ENCODE measurements around the gene MAPK8. TPM values are rescaled to one million over a fixed set of nuclear protein-coding genes. Genes with fewer than 3 reads are reported as not detected.

Gene MAPK8
- total RNA-seq, 1 experiment from 2014 or later = 67.5 TPM

DNA sequence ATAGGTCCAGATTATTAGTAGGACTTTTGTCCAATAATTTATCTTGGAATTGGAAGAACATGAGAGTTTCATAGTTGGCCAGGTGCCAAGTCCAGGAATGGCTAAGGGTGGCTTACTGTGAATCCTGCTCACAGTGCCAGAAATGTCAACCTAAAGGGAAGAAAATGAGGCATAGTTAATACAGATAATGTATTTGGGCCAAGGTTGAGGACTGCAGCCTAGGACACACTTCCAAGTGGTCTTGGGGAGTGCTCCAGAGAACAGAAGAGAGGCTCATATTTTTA lies 78.2 kb downstream of the MAPK8 start:
- ChIA-PET CTCF (no interaction called here), POLR2A (ENCODE audit: unreplicated experiment) (no interaction called here)
- no peaks in the 10 kb centered on the region for H3K4me1 ChIP-seq (replicated peaks; ENCODE audit: insufficient read depth)
- H3K27me3 ChIP-seq (ENCODE audit: insufficient read depth, low read depth) = no peaks in the 10 kb centered on the region
- H3K36me3 ChIP-seq (ENCODE audit: low read depth) = no peaks in the 10 kb centered on the region
- TF ChIP-seq EZH2 (IDR thresholded peaks at IDR 0.05; ENCODE audit: low read depth) = no peak
- TF ChIP-seq, protein P1, sequence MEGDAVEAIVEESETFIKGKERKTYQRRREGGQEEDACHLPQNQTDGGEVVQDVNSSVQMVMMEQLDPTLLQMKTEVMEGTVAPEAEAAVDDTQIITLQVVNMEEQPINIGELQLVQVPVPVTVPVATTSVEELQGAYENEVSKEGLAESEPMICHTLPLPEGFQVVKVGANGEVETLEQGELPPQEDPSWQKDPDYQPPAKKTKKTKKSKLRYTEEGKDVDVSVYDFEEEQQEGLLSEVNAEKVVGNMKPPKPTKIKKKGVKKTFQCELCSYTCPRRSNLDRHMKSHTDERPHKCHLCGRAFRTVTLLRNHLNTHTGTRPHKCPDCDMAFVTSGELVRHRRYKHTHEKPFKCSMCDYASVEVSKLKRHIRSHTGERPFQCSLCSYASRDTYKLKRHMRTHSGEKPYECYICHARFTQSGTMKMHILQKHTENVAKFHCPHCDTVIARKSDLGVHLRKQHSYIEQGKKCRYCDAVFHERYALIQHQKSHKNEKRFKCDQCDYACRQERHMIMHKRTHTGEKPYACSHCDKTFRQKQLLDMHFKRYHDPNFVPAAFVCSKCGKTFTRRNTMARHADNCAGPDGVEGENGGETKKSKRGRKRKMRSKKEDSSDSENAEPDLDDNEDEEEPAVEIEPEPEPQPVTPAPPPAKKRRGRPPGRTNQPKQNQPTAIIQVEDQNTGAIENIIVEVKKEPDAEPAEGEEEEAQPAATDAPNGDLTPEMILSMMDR (conservative IDR thresholded peaks at IDR 0.05) = no peak
- no peak overlapping the region for H2AFZ ChIP-seq
- BruUV-seq (replicated peaks) = no TSS peak
- H3K79me2 ChIP-seq (ENCODE audit: low read depth) = 0 out of 2 replicates have a peak, but pooled peaks cover 3% of the 10 kb centered on the region
- H3K27ac ChIP-seq = no peak overlapping the region
- no peaks in the 10 kb centered on the region for H3K9me3 ChIP-seq (ENCODE audit: insufficient read depth, low read depth)
- no peak overlapping the region for H3K4me2 ChIP-seq
- H3K4me3 ChIP-seq = no peak overlapping the region
- no peaks in the 10 kb centered on the region; the same call in 1 of the 2 replicates for H3K9me2 ChIP-seq (ENCODE audit: insufficient read depth)
- DNase-seq = no peak
- 0 out of 2 replicates have a peak, but pooled peaks cover 3% of the 10 kb centered on the region for H4K20me1 ChIP-seq (ENCODE audit: insufficient read depth)
- H3F3A ChIP-seq (ENCODE audit: insufficient read depth, low read depth) = peaks cover 4% of the 10 kb centered on the region
- intact Hi-C loops (cut with micrococcal nuclease; ENCODE audit: unreplicated experiment) = no loop called here

DNA sequence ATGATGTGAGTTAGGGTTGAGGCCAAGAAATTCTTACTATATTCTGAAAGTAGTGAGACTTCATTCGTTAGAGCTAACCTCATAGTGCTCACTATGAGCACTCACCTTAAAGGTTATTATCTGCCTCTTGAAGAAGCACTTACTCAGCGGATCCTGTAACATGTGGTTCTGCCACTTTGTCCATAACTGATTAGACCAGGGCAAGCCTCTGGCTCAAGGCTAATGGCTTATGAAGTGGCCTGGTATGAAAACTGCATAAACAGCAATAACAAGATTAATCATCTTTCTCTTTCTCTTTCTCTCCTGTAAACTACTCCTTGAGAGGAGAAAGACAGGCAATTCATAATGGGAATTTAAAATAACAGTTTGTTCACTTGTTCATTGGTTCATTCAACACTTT lies 82.8 kb downstream of the MAPK8 start:
- no peak overlapping the region for H3K4me3 ChIP-seq
- no peak overlapping the region for H3K27ac ChIP-seq
- no peak overlapping the region for H2AFZ ChIP-seq
- no TSS peak for BruUV-seq (replicated peaks)
- intact Hi-C loops (cut with micrococcal nuclease; ENCODE audit: unreplicated experiment) = no loop called here
- no peak for TF ChIP-seq EZH2 (IDR thresholded peaks at IDR 0.05; ENCODE audit: low read depth)
- TF ChIP-seq, protein P1 (conservative IDR thresholded peaks at IDR 0.05) = no peak
- H3K4me1 ChIP-seq (replicated peaks; ENCODE audit: insufficient read depth) = peaks cover 15% of the 10 kb centered on the region
- H3K9me2 ChIP-seq (ENCODE audit: insufficient read depth) = no peaks in the 10 kb centered on the region; the same call in 1 of the 2 replicates
- H3K79me2 ChIP-seq (ENCODE audit: low read depth) = 0 out of 2 replicates have a peak, but pooled peaks cover 7% of the 10 kb centered on the region
- no peaks in the 10 kb centered on the region for H3K36me3 ChIP-seq (ENCODE audit: low read depth)
- no peaks in the 10 kb centered on the region for H3K27me3 ChIP-seq (ENCODE audit: insufficient read depth, low read depth)
- POLR2A ChIA-PET (ENCODE audit: unreplicated experiment) = no interaction called here
- no peak overlapping the region for H3K4me2 ChIP-seq
- no peaks in the 10 kb centered on the region for H3K9me3 ChIP-seq (ENCODE audit: insufficient read depth, low read depth)
- no peaks in the 10 kb centered on the region for H3F3A ChIP-seq (ENCODE audit: insufficient read depth, low read depth)
- no peaks in the 10 kb centered on the region for H4K20me1 ChIP-seq (ENCODE audit: insufficient read depth)
- CTCF ChIA-PET = no interaction called here
- no peak for DNase-seq

DNA sequence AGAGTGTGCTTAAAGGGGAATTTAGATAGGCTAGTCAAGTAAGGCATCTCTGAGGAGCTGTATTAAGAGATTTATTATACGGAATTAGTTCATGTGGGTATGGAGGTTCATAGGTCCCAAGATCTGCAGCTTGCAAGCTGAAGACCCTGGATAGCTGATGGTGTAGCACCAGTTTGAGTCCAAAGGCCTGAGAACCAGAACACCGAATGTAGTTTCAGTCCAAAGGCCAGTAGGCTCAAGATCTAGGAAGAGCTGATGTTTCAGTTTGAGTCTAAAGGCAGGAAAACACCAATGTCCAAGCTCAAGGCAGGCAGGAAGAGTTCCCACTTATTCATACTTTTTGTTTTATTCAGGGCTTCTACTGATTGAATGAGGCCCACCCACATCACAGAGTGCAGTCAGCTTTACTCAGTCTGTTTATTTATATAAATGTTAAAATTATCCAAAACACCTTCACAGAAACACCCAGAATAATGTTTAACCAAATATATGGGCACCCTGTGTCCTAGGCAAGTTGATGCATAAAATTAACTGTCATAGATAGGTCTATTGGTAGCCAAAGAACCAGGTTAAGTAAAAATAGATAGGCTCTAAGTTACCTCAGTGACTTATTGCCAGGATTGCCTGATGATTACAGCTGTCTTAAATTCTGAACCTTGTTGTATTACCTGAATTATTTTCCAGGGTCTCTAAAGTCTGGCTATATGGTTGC lies 83.5 kb downstream of the MAPK8 start:
- no peaks in the 10 kb centered on the region for H3K27me3 ChIP-seq (ENCODE audit: insufficient read depth, low read depth)
- H3K9me2 ChIP-seq (ENCODE audit: insufficient read depth) = no peaks in the 10 kb centered on the region; the same call in 1 of the 2 replicates
- no TSS peak for BruUV-seq (replicated peaks)
- no peak overlapping the region for H3K4me2 ChIP-seq
- H3K36me3 ChIP-seq (ENCODE audit: low read depth) = no peaks in the 10 kb centered on the region
- no peak for TF ChIP-seq EZH2 (IDR thresholded peaks at IDR 0.05; ENCODE audit: low read depth)
- TF ChIP-seq, protein P1 (conservative IDR thresholded peaks at IDR 0.05) = no peak
- ChIA-PET POLR2A (ENCODE audit: unreplicated experiment) (no interaction called here), CTCF (no interaction called here)
- H4K20me1 ChIP-seq (ENCODE audit: insufficient read depth) = no peaks in the 10 kb centered on the region
- no peak for DNase-seq
- no peaks in the 10 kb centered on the region for H3K9me3 ChIP-seq (ENCODE audit: insufficient read depth, low read depth)
- peaks cover 15% of the 10 kb centered on the region for H3K4me1 ChIP-seq (replicated peaks; ENCODE audit: insufficient read depth)
- intact Hi-C loops (cut with micrococcal nuclease; ENCODE audit: unreplicated experiment) = no loop called here
- H3F3A ChIP-seq (ENCODE audit: insufficient read depth, low read depth) = no peaks in the 10 kb centered on the region
- H3K79me2 ChIP-seq (ENCODE audit: low read depth) = 0 out of 2 replicates have a peak, but pooled peaks cover 7% of the 10 kb centered on the region
- no peak overlapping the region for H3K4me3 ChIP-seq
- no peak overlapping the region for H3K27ac ChIP-seq
- no peak overlapping the region for H2AFZ ChIP-seq

Data from PC-9 (cell line).